Measurements from ENCODE around the gene ABI3BP. TPM values are rescaled to one million over a fixed set of nuclear protein-coding genes. Genes with fewer than 3 reads are reported as not detected.
"Not testable (repeated sequence)": the region's sequence is repeated elsewhere in the genome, so short reads cannot be mapped to it uniquely, and the experiment has no call there.

Gene ABI3BP
- total and polyA plus RNA-seq, 5 experiments from 2014 or later: not detected

DNA sequence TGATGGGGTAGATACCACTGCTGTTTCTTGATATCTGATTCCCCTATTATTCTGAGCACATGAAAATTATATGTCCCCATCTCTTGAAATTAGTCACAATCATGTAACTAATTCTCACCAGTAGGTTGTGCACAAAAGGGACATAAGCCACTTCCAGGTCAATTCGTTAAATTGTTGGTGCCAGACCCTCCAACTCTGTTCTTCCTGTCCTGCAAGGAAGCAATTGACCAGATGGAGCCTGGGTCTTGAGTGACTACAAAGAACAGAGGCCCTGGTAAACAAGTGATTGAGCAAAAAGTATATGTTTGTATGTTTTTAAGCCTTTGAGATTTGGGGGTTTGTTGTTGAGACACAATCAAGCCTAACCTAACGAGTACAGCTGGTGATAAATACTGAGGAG lies 36.9 kb downstream of the ABI3BP start:
- H3K4me1 Mint-ChIP-seq: no peaks in the 10 kb centered on the region
- no peak for DNase-seq
- peaks cover 0 to 10% (median 0%) of the 10 kb centered on the region in 3 donors for H3K36me3 Mint-ChIP-seq
- H3K4me3 Mint-ChIP-seq: no peak overlapping the region
- POLR2A ChIA-PET: no interaction called here
- H3K27me3 Mint-ChIP-seq: peaks cover 0 to 10% (median 1%) of the 10 kb centered on the region in 5 donors
- no peak overlapping the region for H3K27ac Mint-ChIP-seq
- no peak for ATAC-seq
- peaks cover 5 to 21% (median 10%) of the 10 kb centered on the region in 9 donors for H3K9me3 Mint-ChIP-seq

DNA sequence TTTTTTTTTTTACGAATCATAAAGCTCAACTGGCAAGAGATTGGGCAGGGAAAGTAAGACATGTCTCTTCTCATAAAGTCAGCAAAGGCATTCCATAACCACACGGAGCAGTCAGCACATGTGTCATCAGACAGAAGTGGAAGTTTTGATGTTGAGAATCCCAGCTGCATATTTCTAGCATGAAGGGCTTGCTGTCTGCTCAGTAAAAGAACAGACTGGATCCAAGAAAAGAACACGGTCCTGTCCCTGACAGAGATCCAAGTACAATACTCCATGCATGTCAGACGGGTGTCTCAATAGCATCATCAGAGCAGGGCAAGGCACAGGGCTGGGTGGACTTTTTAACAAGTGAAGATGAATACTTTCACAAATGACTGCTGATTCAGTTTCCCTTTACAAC lies 38.2 kb downstream of the ABI3BP start:
- no peak overlapping the region for H3K4me3 Mint-ChIP-seq
- H3K4me1 Mint-ChIP-seq: no peaks in the 10 kb centered on the region
- H3K9me3 Mint-ChIP-seq: peaks cover 1 to 11% (median 5%) of the 10 kb centered on the region in 9 donors
- POLR2A ChIA-PET: no interaction called here
- peaks cover 0 to 8% (median 0%) of the 10 kb centered on the region in 3 donors for H3K36me3 Mint-ChIP-seq
- no peak for DNase-seq
- no peak overlapping the region for H3K27ac Mint-ChIP-seq
- H3K27me3 Mint-ChIP-seq: peaks cover 0 to 13% (median 5%) of the 10 kb centered on the region in 5 donors
- ATAC-seq: no peak

GRCh38 chr3:100954199-100954935 lies 38.9 kb downstream of the ABI3BP start:
- Mint-ChIP-seq H3K27me3 (peaks cover 0 to 13% (median 5%) of the 10 kb centered on the region in 5 donors), H3K4me3 (no peak overlapping the region), H3K4me1 (no peaks in the 10 kb centered on the region), H3K9me3 (peaks cover 0 to 5% (median 0%) of the 10 kb centered on the region in 9 donors), H3K27ac (no peak overlapping the region), H3K36me3 (peaks cover 0 to 4% (median 0%) of the 10 kb centered on the region in 3 donors)
- DNase-seq (no peak), ATAC-seq (no peak)
- POLR2A ChIA-PET: no interaction called here

DNA sequence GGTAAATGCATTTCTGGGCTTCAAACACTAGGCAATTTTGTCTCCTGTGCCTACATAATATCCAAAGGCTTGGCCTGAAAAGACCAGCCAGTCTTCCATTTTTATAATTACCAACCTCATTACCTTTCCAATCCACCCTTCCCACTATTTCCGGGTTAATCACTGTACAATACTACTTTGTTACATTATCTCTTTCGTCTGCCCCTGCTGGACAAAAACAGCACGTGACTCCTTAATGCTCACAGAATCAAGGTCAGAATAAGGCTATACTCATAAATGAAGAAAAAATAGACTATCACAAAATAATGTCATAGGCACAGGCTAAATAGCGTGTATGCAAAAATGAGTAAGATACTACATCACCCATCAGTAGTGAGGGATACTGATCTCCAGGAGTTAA lies 40.1 kb downstream of the ABI3BP start:
- H3K36me3 Mint-ChIP-seq: no peaks in the 10 kb centered on the region
- no peaks in the 10 kb centered on the region for H3K4me1 Mint-ChIP-seq
- ATAC-seq: no peak
- H3K4me3 Mint-ChIP-seq: no peak overlapping the region
- peaks cover 0 to 13% (median 5%) of the 10 kb centered on the region in 5 donors for H3K27me3 Mint-ChIP-seq
- no peaks in the 10 kb centered on the region for H3K9me3 Mint-ChIP-seq
- H3K27ac Mint-ChIP-seq: no peak overlapping the region
- POLR2A ChIA-PET: no interaction called here
- no peak for DNase-seq

- POLR2A ChIA-PET: no interaction called here
These were observed 46.1 kb downstream of the ABI3BP start for GRCh38 chr3:100947119-100947518.

DNA sequence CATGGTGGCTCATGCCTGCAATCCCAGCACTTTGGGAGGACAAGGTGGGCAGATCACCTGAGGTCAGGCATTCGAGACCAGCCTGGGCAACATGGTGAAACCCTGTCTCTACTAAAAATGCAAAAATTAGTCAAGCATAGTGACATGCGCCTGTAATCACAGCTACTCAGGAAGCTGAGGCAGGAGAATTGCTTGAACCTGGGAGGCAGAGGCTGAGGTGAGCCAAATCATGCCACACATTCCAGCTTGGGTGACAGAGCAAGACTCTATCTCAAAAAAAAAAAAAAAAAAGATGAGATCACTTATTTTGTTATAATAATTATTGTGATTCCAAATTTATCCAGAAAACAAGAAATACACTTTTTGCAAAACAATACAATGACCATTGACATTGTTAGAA lies 47.1 kb downstream of the ABI3BP start:
- DNase-seq, H3K4me3 Mint-ChIP-seq, H3K4me1 Mint-ChIP-seq, H3K27me3 Mint-ChIP-seq, H3K9me3 Mint-ChIP-seq, H3K27ac Mint-ChIP-seq, POLR2A ChIA-PET, ATAC-seq, H3K36me3 Mint-ChIP-seq: not testable (repeated sequence)

More at GRCh38 chr3:100947119-100947518, 46.1 kb downstream of the ABI3BP start:
- ATAC-seq: no peak
- Mint-ChIP-seq H3K9me3 (no peaks in the 10 kb centered on the region), H3K27me3 (peaks cover 0 to 6% (median 3%) of the 10 kb centered on the region in 5 donors), H3K4me3 (no peak overlapping the region), H3K36me3 (no peaks in the 10 kb centered on the region), H3K4me1 (no peaks in the 10 kb centered on the region), H3K27ac (no peak overlapping the region)
- no peak for DNase-seq

GRCh38 chr3:100941451-100941850 lies 51.8 kb downstream of the ABI3BP start:
- ATAC-seq: no peak
- Mint-ChIP-seq H3K4me1 (no peaks in the 10 kb centered on the region), H3K27me3 (peaks cover 6 to 25% (median 9%) of the 10 kb centered on the region in 5 donors), H3K36me3 (no peaks in the 10 kb centered on the region), H3K9me3 (peaks cover 0 to 5% (median 0%) of the 10 kb centered on the region in 9 donors), H3K4me3 (no peak overlapping the region), H3K27ac (no peak overlapping the region)
- no peak for DNase-seq
- POLR2A ChIA-PET: no interaction called here

DNA sequence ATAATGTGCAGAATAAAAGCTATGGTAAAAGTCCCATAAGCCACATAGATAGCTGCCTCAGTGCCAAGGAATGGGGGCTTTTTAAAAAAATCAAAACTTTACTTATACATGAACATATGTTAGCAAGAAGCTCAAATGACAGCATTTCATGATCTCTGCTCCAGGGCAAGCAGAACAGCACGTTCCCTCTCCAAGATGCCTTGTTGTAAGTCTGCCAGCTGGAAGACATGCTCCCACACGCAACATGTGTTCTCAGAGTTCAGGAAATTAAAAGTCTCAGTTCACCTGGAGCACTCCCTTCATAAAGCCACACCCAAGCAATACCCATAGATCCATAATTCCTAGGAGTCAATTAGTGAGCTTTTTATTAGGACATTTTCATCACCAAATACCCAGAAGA lies 52.2 kb downstream of the ABI3BP start:
- ATAC-seq (no peak), DNase-seq (no peak)
- peaks cover 0 to 5% (median 0%) of the 10 kb centered on the region in 9 donors for H3K9me3 Mint-ChIP-seq
- no peaks in the 10 kb centered on the region for H3K36me3 Mint-ChIP-seq
- H3K27me3 Mint-ChIP-seq: peaks cover 6 to 25% (median 9%) of the 10 kb centered on the region in 5 donors
- no peak overlapping the region for H3K4me3 Mint-ChIP-seq
- POLR2A ChIA-PET: no interaction called here
- H3K27ac Mint-ChIP-seq: no peak overlapping the region
- no peaks in the 10 kb centered on the region for H3K4me1 Mint-ChIP-seq

- no peak overlapping the region for H3K4me3 Mint-ChIP-seq
- ATAC-seq: no peak
- H3K27ac Mint-ChIP-seq: peak overlapping the region in 1 of 10 donors; percentile 32
- peaks cover 0 to 8% (median 0%) of the 10 kb centered on the region in 9 donors for H3K9me3 Mint-ChIP-seq
- no peaks in the 10 kb centered on the region for H3K36me3 Mint-ChIP-seq
- H3K27me3 Mint-ChIP-seq: peaks cover 2 to 25% (median 8%) of the 10 kb centered on the region in 5 donors
- POLR2A ChIA-PET: no interaction called here
- DNase-seq: no peak
- no peaks in the 10 kb centered on the region for H3K4me1 Mint-ChIP-seq
These were observed 56.3 kb downstream of the ABI3BP start for GRCh38 chr3:100936931-100937330.

- H3K4me1 Mint-ChIP-seq: no peaks in the 10 kb centered on the region
These were observed 60.7 kb downstream of the ABI3BP start for GRCh38 chr3:100932491-100932890.

DNA sequence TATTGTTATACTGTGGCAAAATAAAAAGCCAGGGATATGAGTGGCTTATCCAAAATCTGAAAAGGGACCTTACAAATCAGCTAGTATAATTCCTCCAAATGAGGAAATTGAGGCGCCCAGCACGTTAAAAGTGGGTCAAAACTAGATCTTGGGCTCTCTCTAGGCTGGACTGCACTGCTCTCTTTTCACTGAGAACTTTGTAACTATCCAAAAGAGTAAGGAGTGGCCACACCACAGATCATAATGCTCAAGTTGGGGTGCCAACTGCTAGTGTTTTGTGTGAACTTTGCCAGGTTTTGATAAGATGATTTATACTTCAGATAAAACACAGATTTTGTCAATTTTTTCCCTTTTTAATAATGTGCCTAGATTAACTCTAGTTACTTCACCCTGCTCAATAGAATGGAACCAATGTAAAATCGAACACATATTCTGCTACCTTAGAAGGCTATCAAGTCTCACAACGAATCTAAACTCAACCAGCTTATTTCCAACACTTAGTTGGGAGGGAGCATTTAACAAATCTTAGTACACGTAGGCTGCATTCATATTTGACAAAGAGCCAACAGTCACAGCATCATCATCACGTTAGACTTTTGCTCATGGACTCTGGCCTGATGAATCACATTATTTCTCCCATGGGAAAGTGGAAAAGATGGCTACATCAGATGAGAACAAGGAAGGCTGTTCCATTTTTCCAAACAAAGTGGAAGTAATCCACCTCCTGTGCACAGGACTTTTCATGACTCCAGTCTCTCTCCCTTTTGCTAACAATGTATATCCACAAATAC lies 64.4 kb downstream of the ABI3BP start:
- H3K9me3 Mint-ChIP-seq: peaks cover 0 to 9% (median 0%) of the 10 kb centered on the region in 9 donors
- H3K36me3 Mint-ChIP-seq: no peaks in the 10 kb centered on the region
- peaks cover 0 to 8% (median 6%) of the 10 kb centered on the region in 5 donors for H3K27me3 Mint-ChIP-seq
- no peak overlapping the region for H3K27ac Mint-ChIP-seq
- POLR2A ChIA-PET: no interaction called here
- ATAC-seq (no peak), DNase-seq (no peak)
- H3K4me3 Mint-ChIP-seq: no peak overlapping the region
- H3K4me1 Mint-ChIP-seq: no peaks in the 10 kb centered on the region

More at GRCh38 chr3:100932491-100932890, 60.7 kb downstream of the ABI3BP start:
- ATAC-seq (no peak), DNase-seq (no peak)
- POLR2A ChIA-PET: interaction anchor here (0.5 kb wide), 1 partner anchor 499 kb away, joined by 3 read pairs; no protein-coding TSS in a partner anchor
- no peak overlapping the region for H3K4me3 Mint-ChIP-seq
- H3K36me3 Mint-ChIP-seq: no peaks in the 10 kb centered on the region
- peaks cover 0 to 14% (median 0%) of the 10 kb centered on the region in 9 donors for H3K9me3 Mint-ChIP-seq
- H3K27me3 Mint-ChIP-seq: peaks cover 0 to 13% (median 6%) of the 10 kb centered on the region in 5 donors
- no peak overlapping the region for H3K27ac Mint-ChIP-seq

GRCh38 chr3:100927775-100928174 lies 65.4 kb downstream of the ABI3BP start:
- Mint-ChIP-seq H3K36me3 (no peaks in the 10 kb centered on the region), H3K27ac (no peak overlapping the region), H3K9me3 (peaks cover 0 to 9% (median 0%) of the 10 kb centered on the region in 9 donors), H3K4me3 (no peak overlapping the region), H3K27me3 (peaks cover 4 to 8% (median 8%) of the 10 kb centered on the region in 5 donors), H3K4me1 (no peaks in the 10 kb centered on the region)
- POLR2A ChIA-PET: no interaction called here
- DNase-seq (no peak), ATAC-seq (no peak)

Measured in naive thymus-derived CD8-positive, alpha-beta T cell (primary cell).